ENCODE data around the gene WNT4.

DNA sequence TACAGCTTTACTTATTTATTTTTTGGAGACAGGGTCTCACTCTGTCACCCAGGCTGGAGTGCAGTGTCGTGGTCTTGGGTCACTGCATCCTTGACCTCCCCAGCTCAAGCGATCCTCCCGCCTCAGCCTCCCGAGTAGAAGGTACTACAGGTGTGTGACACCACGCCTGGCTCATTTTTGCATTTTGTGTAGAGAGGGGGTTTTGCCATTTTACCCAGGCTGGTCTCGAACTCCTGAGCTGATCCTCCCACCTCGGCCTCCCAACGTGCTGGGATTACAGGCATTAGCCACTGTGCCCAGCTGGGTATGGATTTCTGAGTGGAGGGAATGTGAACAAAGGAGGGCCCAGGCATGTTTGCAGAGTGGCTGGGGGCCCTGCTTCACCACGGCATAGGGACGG is 44.1 kb downstream of the WNT4 start:
- TF ChIP-seq, protein P1, sequence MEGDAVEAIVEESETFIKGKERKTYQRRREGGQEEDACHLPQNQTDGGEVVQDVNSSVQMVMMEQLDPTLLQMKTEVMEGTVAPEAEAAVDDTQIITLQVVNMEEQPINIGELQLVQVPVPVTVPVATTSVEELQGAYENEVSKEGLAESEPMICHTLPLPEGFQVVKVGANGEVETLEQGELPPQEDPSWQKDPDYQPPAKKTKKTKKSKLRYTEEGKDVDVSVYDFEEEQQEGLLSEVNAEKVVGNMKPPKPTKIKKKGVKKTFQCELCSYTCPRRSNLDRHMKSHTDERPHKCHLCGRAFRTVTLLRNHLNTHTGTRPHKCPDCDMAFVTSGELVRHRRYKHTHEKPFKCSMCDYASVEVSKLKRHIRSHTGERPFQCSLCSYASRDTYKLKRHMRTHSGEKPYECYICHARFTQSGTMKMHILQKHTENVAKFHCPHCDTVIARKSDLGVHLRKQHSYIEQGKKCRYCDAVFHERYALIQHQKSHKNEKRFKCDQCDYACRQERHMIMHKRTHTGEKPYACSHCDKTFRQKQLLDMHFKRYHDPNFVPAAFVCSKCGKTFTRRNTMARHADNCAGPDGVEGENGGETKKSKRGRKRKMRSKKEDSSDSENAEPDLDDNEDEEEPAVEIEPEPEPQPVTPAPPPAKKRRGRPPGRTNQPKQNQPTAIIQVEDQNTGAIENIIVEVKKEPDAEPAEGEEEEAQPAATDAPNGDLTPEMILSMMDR (IDR thresholded peaks at IDR 0.05): no peak
- TF ChIP-seq POLR2A (IDR thresholded peaks at IDR 0.05) (no peak), POLR2AphosphoS5 (IDR thresholded peaks at IDR 0.05) (no peak)

Measured in gastroesophageal sphincter (tissue), 3 donors.